Measurements from ENCODE around the gene HIPK3.
"Not testable (repeated sequence)": the region's sequence is repeated elsewhere in the genome, so short reads cannot be mapped to it uniquely, and the experiment has no call there.

HIPK3 gene

GRCh38 chr11:33303541-33303940 is 46.4 kb downstream of the HIPK3 start:
- DNase-seq (ENCODE audit: low read depth in 2 of 2), result no peak

- DNase-seq (ENCODE audit: low read depth in 2 of 2), result not testable (repeated sequence)
Measured at GRCh38 chr11:33306821-33307220, 49.6 kb downstream of the HIPK3 start.

GRCh38 chr11:33307984-33308383 is 50.8 kb downstream of the HIPK3 start:
- no peak for DNase-seq (ENCODE audit: low read depth in 2 of 2)

- no peak for DNase-seq (ENCODE audit: low read depth in 2 of 2)
Measured at GRCh38 chr11:33309118-33309517, 51.9 kb downstream of the HIPK3 start.

GRCh38 chr11:33310720-33311500 is 53.7 kb downstream of the HIPK3 start:
- DNase-seq (ENCODE audit: low read depth in 2 of 2), result no peak

GRCh38 chr11:33311680-33312079 is 54.5 kb downstream of the HIPK3 start:
- DNase-seq (ENCODE audit: low read depth in 2 of 2), result no peak

GRCh38 chr11:33315822-33316221 is 58.6 kb downstream of the HIPK3 start:
- no peak for DNase-seq (ENCODE audit: low read depth in 2 of 2)

- DNase-seq (ENCODE audit: low read depth in 2 of 2), result no peak
Measured at GRCh38 chr11:33317662-33318061, 60.5 kb downstream of the HIPK3 start.

- DNase-seq (ENCODE audit: low read depth in 2 of 2), result no peak
Measured at GRCh38 chr11:33320016-33320813, 63.0 kb downstream of the HIPK3 start.

- DNase-seq (ENCODE audit: low read depth in 2 of 2), result no peak
Measured at GRCh38 chr11:33320814-33321330, 63.7 kb downstream of the HIPK3 start.

- no peak for DNase-seq (ENCODE audit: low read depth in 2 of 2)
Measured at GRCh38 chr11:33321422-33321821, 64.2 kb downstream of the HIPK3 start.

- DNase-seq (ENCODE audit: low read depth in 2 of 2), result no peak
Measured at GRCh38 chr11:33323421-33323820, 66.2 kb downstream of the HIPK3 start.

GRCh38 chr11:33324302-33324985 is 67.3 kb downstream of the HIPK3 start:
- no peak for DNase-seq (ENCODE audit: low read depth in 2 of 2)

- DNase-seq (ENCODE audit: low read depth in 2 of 2), result no peak
Measured at GRCh38 chr11:33325451-33325850, 68.3 kb downstream of the HIPK3 start.

- peak; percentile 6 to 32 for DNase-seq (ENCODE audit: low read depth in 2 of 2)
Measured at GRCh38 chr11:33329705-33330329, 72.6 kb downstream of the HIPK3 start.

GRCh38 chr11:33333816-33334215 is 76.6 kb downstream of the HIPK3 start:
- no peak for DNase-seq (ENCODE audit: low read depth in 2 of 2)

- DNase-seq (ENCODE audit: low read depth in 2 of 2), result no peak
Measured at GRCh38 chr11:33334627-33335026, 77.4 kb downstream of the HIPK3 start.

GRCh38 chr11:33339247-33339646 is 82.1 kb downstream of the HIPK3 start:
- DNase-seq (ENCODE audit: low read depth in 2 of 2), result no peak

- no peak for DNase-seq (ENCODE audit: low read depth in 2 of 2)
Measured at GRCh38 chr11:33344611-33345010, 87.4 kb downstream of the HIPK3 start.

- no peak for DNase-seq (ENCODE audit: low read depth in 2 of 2)
Measured at GRCh38 chr11:33347490-33348125, 90.4 kb downstream of the HIPK3 start.

- no peak for DNase-seq (ENCODE audit: low read depth in 2 of 2)
Measured at GRCh38 chr11:33350287-33350686, 93.1 kb downstream of the HIPK3 start.

Measured in stimulated activated CD8-positive, alpha-beta memory T cell treated with anti-CD3 and anti-CD28 coated beads, Interleukin-7, amount 100 ng/mL, for 4 hours (primary cell).